Activated CD4-positive, alpha-beta memory T cell treated with anti-CD3 and anti-CD28 coated beads, Interleukin-2, amount 10 ng/mL, durations not matched to agents 7 days and 5 days (primary cell): ENCODE results near the gene ENPP1. TPM values are rescaled to one million over a fixed set of nuclear protein-coding genes. Genes with fewer than 3 reads are reported as not detected.

ENCODE experiments used
- CTCF ChIA-PET: fragments of 350-600 bp; sonication (Branson Sonifier 250); formaldehyde crosslinking; loops from one replicate; lab custom pipeline; 2021; ENCODE audit warnings: antibody characterized with exemption, inconsistent platforms; lab: Charles Lee
- POLR2A ChIA-PET: fragments of 350-600 bp; sonication (Branson Sonifier 250); formaldehyde crosslinking; loops from one replicate; lab custom pipeline; 2021; ENCODE audit warnings: antibody characterized with exemption; lab: Charles Lee
- DNase-seq: peaks from one replicate; pipeline ENCODE4 v3.0.0-alpha.2; 2020
- H3K27ac Mint-ChIP-seq: one replicate; pipeline ENCODE4 v1.8.0; 2021; ENCODE audit warnings: mild to moderate bottlenecking, mixed read lengths
- H3K27me3 Mint-ChIP-seq: one replicate; pipeline ENCODE4 v1.8.0; 2021; ENCODE audit warnings: mixed read lengths
- H3K36me3 Mint-ChIP-seq: one replicate; pipeline ENCODE4 v1.8.0; 2021; ENCODE audit warnings: low read depth, mixed read lengths
- H3K4me1 Mint-ChIP-seq: one replicate; pipeline ENCODE4 v1.8.0; 2021; ENCODE audit warnings: mixed read lengths
- H3K4me3 Mint-ChIP-seq: one replicate; pipeline ENCODE4 v1.8.0; 2021; ENCODE audit warnings: mild to moderate bottlenecking, mixed read lengths
- H3K9me3 Mint-ChIP-seq: one replicate; pipeline ENCODE4 v1.8.0; 2021; ENCODE audit warnings: mixed read lengths
- total RNA-seq, 2 experiments: library from RNA; stranded (reverse); gene quantifications; one replicate each; pipeline ENCODE4 v1.2.3, GENCODE V29; 2021

ENPP1 gene
- total RNA-seq, 2 experiments from 2014 or later, result 0.48 to 0.53 TPM

GRCh38 chr6:131773284-131773950 is 34.4 kb upstream of the ENPP1 start:
- CTCF ChIA-PET, result no interaction called here
- POLR2A ChIA-PET, result no interaction called here

DNA sequence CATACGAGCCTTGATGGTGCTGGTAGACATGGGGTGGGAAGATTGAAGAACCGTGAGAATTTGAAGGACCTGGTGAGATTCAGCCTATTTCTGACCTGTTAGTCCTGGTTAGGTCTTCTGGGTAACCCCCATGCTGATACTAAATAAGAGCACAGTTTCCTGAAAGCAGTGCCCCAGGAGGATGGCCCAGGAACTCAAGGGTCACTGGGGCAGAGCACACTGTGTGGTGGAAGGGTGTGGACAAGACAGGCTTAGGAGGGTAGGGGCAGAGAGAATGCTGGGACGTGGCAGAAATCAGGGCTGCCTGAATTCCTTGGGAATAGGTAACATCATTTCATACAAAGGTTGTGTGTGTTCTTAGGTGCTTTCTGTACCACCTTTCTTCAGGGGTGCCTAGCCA is 31.9 kb upstream of the ENPP1 start:
- Mint-ChIP-seq H3K36me3 (no peaks in the 10 kb centered on the region), H3K27ac (no peak overlapping the region), H3K4me3 (no peak overlapping the region), H3K9me3 (no peaks in the 10 kb centered on the region), H3K27me3 (peaks cover 8% of the 10 kb centered on the region), H3K4me1 (no peaks in the 10 kb centered on the region)
- CTCF ChIA-PET, result no interaction called here
- POLR2A ChIA-PET, result no interaction called here
- no peak for DNase-seq

More at GRCh38 chr6:131773284-131773950, 34.4 kb upstream of the ENPP1 start:
- Mint-ChIP-seq H3K9me3 (no peaks in the 10 kb centered on the region), H3K27ac (no peak overlapping the region), H3K4me3 (no peak overlapping the region), H3K4me1 (no peaks in the 10 kb centered on the region), H3K36me3 (no peaks in the 10 kb centered on the region), H3K27me3 (peaks cover 12% of the 10 kb centered on the region)
- no peak for DNase-seq

GRCh38 chr6:131776985-131777384 is 30.8 kb upstream of the ENPP1 start:
- no peak overlapping the region for H3K4me3 Mint-ChIP-seq
- no peak for DNase-seq
- CTCF ChIA-PET, result no interaction called here
- no peaks in the 10 kb centered on the region for H3K9me3 Mint-ChIP-seq
- no peak overlapping the region for H3K27ac Mint-ChIP-seq
- no peaks in the 10 kb centered on the region for H3K36me3 Mint-ChIP-seq
- H3K4me1 Mint-ChIP-seq, result no peaks in the 10 kb centered on the region
- POLR2A ChIA-PET, result no interaction called here
- H3K27me3 Mint-ChIP-seq, result peaks cover 5% of the 10 kb centered on the region

GRCh38 chr6:131778169-131778568 is 29.7 kb upstream of the ENPP1 start:
- no peak for DNase-seq
- Mint-ChIP-seq H3K27ac (no peak overlapping the region), H3K36me3 (no peaks in the 10 kb centered on the region), H3K9me3 (no peaks in the 10 kb centered on the region), H3K27me3 (peaks cover 4% of the 10 kb centered on the region), H3K4me1 (no peaks in the 10 kb centered on the region), H3K4me3 (no peak overlapping the region)
- ChIA-PET CTCF (no interaction called here), POLR2A (no interaction called here)

GRCh38 chr6:131779304-131779703 is 28.5 kb upstream of the ENPP1 start:
- Mint-ChIP-seq H3K36me3 (no peaks in the 10 kb centered on the region), H3K4me3 (no peak overlapping the region), H3K27me3 (peaks cover 4% of the 10 kb centered on the region), H3K4me1 (no peaks in the 10 kb centered on the region), H3K27ac (no peak overlapping the region), H3K9me3 (no peaks in the 10 kb centered on the region)
- POLR2A ChIA-PET, result no interaction called here
- DNase-seq, result no peak
- CTCF ChIA-PET, result no interaction called here

- Mint-ChIP-seq H3K27ac (no peak overlapping the region), H3K27me3 (peaks cover 13% of the 10 kb centered on the region), H3K4me1 (no peaks in the 10 kb centered on the region), H3K9me3 (no peaks in the 10 kb centered on the region), H3K36me3 (no peaks in the 10 kb centered on the region), H3K4me3 (no peak overlapping the region)
- ChIA-PET CTCF (no interaction called here), POLR2A (interaction anchor here (0.5 kb wide), 1 partner anchor 1934 kb away, joined by 3 read pairs; no protein-coding TSS in a partner anchor)
- DNase-seq, result no peak
Measured at GRCh38 chr6:131780600-131780999, 27.2 kb upstream of the ENPP1 start.

DNA sequence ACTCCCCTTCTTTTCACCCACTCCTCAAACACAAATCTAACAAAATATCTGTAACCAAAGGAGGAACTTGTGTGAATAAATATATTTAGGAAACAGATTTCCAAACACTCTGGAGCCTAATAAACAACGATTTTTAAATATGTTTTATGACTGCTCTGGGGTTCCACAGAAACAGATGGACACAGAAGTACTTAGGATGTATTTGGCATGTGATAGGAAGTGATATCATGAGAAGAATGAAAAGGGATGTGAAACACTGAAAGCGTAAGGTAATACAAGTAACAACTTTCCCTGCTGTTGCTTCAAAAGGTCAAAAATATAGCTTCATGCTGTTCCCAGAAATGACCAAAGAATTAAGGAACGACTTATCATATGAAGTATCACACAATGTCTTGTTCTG is 26.1 kb upstream of the ENPP1 start:
- CTCF ChIA-PET, result no interaction called here
- DNase-seq, result no peak
- H3K27ac Mint-ChIP-seq, result no peak overlapping the region
- H3K9me3 Mint-ChIP-seq, result no peaks in the 10 kb centered on the region
- POLR2A ChIA-PET, result no interaction called here
- H3K36me3 Mint-ChIP-seq, result no peaks in the 10 kb centered on the region
- H3K4me1 Mint-ChIP-seq, result no peaks in the 10 kb centered on the region
- H3K27me3 Mint-ChIP-seq, result peaks cover 15% of the 10 kb centered on the region
- no peak overlapping the region for H3K4me3 Mint-ChIP-seq

DNA sequence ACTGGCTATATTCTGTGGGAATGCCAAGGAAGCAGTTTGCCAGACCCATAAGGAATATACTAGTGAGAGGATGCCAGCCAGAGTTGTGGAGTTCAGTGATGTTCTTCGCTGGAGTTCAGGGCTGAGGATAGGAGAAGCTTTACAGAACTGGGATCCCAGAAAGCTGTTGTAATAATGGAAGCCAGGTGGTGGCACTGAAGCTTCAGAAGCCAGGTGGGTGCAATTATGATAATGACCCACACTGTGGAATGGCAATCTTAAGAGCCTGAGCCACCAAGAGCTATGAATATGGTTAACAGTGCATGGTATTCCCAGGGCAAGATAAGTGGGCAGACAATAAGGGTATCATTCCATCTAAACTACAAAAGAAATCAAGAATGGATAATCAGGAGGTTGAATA is 25.1 kb upstream of the ENPP1 start:
- no peaks in the 10 kb centered on the region for H3K9me3 Mint-ChIP-seq
- DNase-seq, result no peak
- H3K27ac Mint-ChIP-seq, result no peak overlapping the region
- POLR2A ChIA-PET, result interaction anchor here (1.2 kb wide), 1 partner anchor 14 kb away, joined by 3 read pairs; no protein-coding TSS in a partner anchor
- H3K36me3 Mint-ChIP-seq, result no peaks in the 10 kb centered on the region
- peaks cover 15% of the 10 kb centered on the region for H3K27me3 Mint-ChIP-seq
- no peak overlapping the region for H3K4me3 Mint-ChIP-seq
- CTCF ChIA-PET, result no interaction called here
- H3K4me1 Mint-ChIP-seq, result no peaks in the 10 kb centered on the region

GRCh38 chr6:131784561-131784960 is 23.3 kb upstream of the ENPP1 start:
- POLR2A ChIA-PET, result no interaction called here

GRCh38 chr6:131787079-131787478 is 20.7 kb upstream of the ENPP1 start:
- no peaks in the 10 kb centered on the region for H3K36me3 Mint-ChIP-seq
- no peaks in the 10 kb centered on the region for H3K9me3 Mint-ChIP-seq
- peaks cover 11% of the 10 kb centered on the region for H3K27me3 Mint-ChIP-seq
- H3K27ac Mint-ChIP-seq, result no peak overlapping the region
- H3K4me3 Mint-ChIP-seq, result no peak overlapping the region
- DNase-seq, result no peak
- POLR2A ChIA-PET, result no interaction called here
- CTCF ChIA-PET, result no interaction called here
- peaks cover 9% of the 10 kb centered on the region for H3K4me1 Mint-ChIP-seq

More at GRCh38 chr6:131784561-131784960, 23.3 kb upstream of the ENPP1 start:
- Mint-ChIP-seq H3K36me3 (no peaks in the 10 kb centered on the region), H3K9me3 (no peaks in the 10 kb centered on the region), H3K4me1 (peaks cover 7% of the 10 kb centered on the region), H3K27ac (no peak overlapping the region), H3K4me3 (no peak overlapping the region), H3K27me3 (peaks cover 11% of the 10 kb centered on the region)
- DNase-seq, result no peak
- CTCF ChIA-PET, result no interaction called here

DNA sequence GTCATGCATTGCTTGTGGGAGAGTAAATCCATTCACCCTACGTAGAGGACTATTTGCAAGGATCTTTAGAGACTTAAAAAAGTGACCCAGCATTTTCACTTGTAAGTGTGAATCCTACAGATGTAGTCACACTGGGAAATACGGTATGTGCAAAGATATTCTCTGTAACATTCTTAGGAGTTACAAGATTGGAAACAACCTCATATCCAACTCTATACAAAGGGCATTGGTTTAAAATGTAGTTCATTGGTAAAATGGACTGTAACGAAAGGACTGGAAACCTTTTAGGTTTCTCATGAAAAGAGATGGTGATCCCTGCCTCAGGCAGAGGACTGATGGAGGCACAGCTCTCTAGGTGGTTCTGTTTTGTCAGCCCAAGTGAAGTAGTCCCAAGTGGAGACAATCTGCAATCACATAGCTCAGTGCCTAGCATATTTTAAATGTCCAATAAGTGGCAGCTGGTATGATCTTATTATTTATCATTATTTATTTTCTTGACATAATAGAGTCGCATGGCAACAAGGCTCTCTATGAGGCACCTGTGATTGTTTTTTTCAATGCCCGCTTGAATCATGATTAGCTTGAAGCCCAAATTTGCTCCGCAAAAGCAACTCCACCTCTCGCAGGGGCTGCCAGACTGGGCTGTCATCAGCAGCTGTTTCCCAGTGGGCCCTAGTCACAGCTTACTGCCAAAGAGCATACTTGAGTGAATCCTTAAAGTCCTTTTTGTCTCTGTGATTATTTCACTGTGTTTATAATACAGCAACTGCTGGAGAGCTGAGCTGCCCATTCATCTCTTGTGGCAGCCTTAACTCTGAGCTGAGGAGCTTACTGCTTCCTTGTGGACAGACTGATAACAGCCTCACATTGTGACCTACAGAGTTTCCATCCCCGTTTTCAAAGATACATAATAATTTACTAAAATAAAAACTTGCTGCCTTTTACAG is 19.8 kb upstream of the ENPP1 start:
- CTCF ChIA-PET, result interaction anchor here (0.5 kb wide), 1 partner anchor 46 kb away, joined by 3 read pairs; no protein-coding TSS in a partner anchor
- no peak overlapping the region for H3K4me3 Mint-ChIP-seq
- POLR2A ChIA-PET, result no interaction called here
- peaks cover 11% of the 10 kb centered on the region for H3K4me1 Mint-ChIP-seq
- no peaks in the 10 kb centered on the region for H3K36me3 Mint-ChIP-seq
- no peak for DNase-seq
- no peak overlapping the region for H3K27ac Mint-ChIP-seq
- peaks cover 11% of the 10 kb centered on the region for H3K27me3 Mint-ChIP-seq
- no peaks in the 10 kb centered on the region for H3K9me3 Mint-ChIP-seq

GRCh38 chr6:131789219-131789618 is 18.6 kb upstream of the ENPP1 start:
- H3K9me3 Mint-ChIP-seq, result no peaks in the 10 kb centered on the region
- H3K27me3 Mint-ChIP-seq, result peaks cover 11% of the 10 kb centered on the region
- H3K4me3 Mint-ChIP-seq, result no peak overlapping the region
- no peaks in the 10 kb centered on the region for H3K36me3 Mint-ChIP-seq
- DNase-seq, result no peak
- CTCF ChIA-PET, result no interaction called here
- H3K4me1 Mint-ChIP-seq, result peaks cover 11% of the 10 kb centered on the region
- POLR2A ChIA-PET, result no interaction called here
- no peak overlapping the region for H3K27ac Mint-ChIP-seq

GRCh38 chr6:131791476-131791875 is 16.3 kb upstream of the ENPP1 start:
- Mint-ChIP-seq H3K27ac (no peak overlapping the region), H3K9me3 (no peaks in the 10 kb centered on the region), H3K27me3 (no peaks in the 10 kb centered on the region), H3K36me3 (no peaks in the 10 kb centered on the region), H3K4me1 (peaks cover 11% of the 10 kb centered on the region), H3K4me3 (no peak overlapping the region)
- DNase-seq, result no peak
- CTCF ChIA-PET, result no interaction called here
- POLR2A ChIA-PET, result no interaction called here
